ENCODE data around the gene SPEG. TPM values are rescaled to one million over a fixed set of nuclear protein-coding genes. Genes with fewer than 3 reads are reported as not detected.
A peak's percentile ranks its signal among the peaks of the same experiment; 100 is the strongest.

Gene SPEG
- total RNA-seq, 1 experiment from 2014 or later, result 16.7 TPM

DNA sequence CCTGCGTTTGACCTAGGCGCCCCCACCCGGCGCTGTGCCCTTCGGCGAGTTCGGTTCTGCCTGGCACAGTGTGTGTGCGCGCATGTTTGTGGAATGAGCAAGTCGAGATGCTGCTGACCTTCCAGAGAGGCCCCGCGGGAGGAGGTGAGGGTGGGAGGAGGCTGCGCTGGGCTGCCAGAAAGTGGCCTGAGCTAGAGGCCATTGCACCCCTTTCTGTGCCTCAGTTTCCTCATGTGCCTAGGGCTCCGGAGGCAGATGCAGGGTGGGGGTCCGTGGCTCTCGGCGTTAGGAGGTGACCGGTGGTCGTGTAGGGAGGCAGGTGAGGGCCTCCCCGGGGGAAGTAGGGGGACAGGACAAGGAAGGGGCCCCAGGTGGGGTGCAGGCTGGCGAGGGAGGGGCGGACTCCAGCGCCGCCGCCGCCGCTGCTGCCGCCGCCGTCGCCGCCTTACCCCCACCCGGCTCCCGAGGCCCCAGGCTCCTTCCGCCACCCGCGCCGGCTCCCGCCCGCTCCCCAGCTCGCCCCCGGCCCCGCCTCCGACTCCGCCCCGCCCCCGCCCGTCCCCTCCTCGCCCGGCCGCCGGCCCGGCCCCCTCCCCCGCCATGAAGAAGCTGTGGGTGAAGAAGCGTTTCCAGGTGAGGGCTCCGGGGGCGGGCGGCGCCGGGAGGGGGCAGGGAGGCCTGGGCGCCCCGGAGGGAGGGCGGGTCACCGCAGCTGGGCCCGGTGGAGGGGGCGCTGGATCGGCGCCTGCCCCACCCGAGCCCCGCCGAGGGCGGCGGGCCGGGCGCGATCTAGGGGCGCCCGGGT lies 7.0 kb downstream of the SPEG start:
- Mint-ChIP-seq H3K27ac (ENCODE audit: unreplicated experiment) (peak overlapping the region; percentile 48), H3K27me3 (ENCODE audit: unreplicated experiment) (peaks cover 27% of the 10 kb centered on the region), H3K4me1 (ENCODE audit: low read depth, unreplicated experiment) (peaks cover 21% of the 10 kb centered on the region), H3K36me3 (ENCODE audit: insufficient read depth, unreplicated experiment) (peaks cover 14% of the 10 kb centered on the region), H3K9me3 (ENCODE audit: low read depth, unreplicated experiment) (no peaks in the 10 kb centered on the region), H3K4me3 (ENCODE audit: low read depth, unreplicated experiment) (peak overlapping the region; percentile 75)
- intact Hi-C loops (cut with micrococcal nuclease; ENCODE audit: unreplicated experiment), result no loop called here
- DNase-seq, result peak; percentile 58
- CTCF ChIA-PET, result interaction anchor here (0.8 to 1.6 kb wide), 5 partner anchors 11 to 57 kb away, joined by 3 to 15 read pairs (median 5); partner anchors contain the start of gene GMPPA
- no TSS peak for BruUV-seq (replicated peaks)
- TF ChIP-seq, protein P1, sequence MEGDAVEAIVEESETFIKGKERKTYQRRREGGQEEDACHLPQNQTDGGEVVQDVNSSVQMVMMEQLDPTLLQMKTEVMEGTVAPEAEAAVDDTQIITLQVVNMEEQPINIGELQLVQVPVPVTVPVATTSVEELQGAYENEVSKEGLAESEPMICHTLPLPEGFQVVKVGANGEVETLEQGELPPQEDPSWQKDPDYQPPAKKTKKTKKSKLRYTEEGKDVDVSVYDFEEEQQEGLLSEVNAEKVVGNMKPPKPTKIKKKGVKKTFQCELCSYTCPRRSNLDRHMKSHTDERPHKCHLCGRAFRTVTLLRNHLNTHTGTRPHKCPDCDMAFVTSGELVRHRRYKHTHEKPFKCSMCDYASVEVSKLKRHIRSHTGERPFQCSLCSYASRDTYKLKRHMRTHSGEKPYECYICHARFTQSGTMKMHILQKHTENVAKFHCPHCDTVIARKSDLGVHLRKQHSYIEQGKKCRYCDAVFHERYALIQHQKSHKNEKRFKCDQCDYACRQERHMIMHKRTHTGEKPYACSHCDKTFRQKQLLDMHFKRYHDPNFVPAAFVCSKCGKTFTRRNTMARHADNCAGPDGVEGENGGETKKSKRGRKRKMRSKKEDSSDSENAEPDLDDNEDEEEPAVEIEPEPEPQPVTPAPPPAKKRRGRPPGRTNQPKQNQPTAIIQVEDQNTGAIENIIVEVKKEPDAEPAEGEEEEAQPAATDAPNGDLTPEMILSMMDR (IDR thresholded peaks at IDR 0.05; ENCODE audit: unreplicated experiment), result no peak

DNA sequence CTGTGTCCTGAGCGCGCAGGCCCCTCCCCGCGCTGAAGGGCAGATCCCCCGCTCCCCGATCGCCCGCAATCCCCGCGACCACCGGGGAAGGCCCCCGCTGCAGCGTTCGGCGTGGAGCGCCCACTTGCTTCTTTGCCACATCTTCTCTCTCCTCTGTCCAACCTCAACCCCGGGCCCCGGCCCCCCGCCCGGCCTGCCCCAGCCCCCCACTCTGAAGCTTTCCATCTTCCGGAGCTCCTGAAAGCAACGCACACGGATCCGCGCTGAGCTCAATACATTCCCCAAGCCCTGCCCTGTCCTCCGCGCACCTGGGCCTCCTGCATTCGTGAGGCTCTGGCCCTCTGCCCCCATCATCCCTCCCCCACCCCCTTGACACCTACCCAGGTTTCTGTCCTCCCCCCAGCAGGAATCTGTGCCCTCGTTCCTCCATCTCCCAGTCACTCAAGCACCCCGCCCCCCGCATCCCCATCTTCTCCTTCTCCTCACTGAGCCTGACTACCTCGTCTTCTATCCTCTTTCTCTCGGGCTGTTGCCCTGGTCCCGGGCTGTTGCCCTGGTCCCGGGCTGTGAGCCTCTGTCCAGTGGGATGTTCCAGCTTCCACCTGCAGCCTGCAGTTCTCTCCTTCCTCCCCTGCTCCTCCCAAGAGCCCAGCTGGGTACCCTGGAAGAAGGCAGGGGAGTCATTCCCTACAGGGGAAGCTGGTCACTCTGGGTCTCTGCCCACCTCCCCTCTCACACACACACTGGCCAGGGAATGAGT lies 7.8 kb downstream of the SPEG start:
- Mint-ChIP-seq H3K36me3 (ENCODE audit: insufficient read depth, unreplicated experiment) (peaks cover 14% of the 10 kb centered on the region), H3K4me3 (ENCODE audit: low read depth, unreplicated experiment) (peak overlapping the region; percentile 75), H3K27me3 (ENCODE audit: unreplicated experiment) (peaks cover 27% of the 10 kb centered on the region), H3K9me3 (ENCODE audit: low read depth, unreplicated experiment) (no peaks in the 10 kb centered on the region), H3K4me1 (ENCODE audit: low read depth, unreplicated experiment) (peaks cover 21% of the 10 kb centered on the region), H3K27ac (ENCODE audit: unreplicated experiment) (no peak overlapping the region)
- CTCF ChIA-PET, result interaction anchor here (0.8 to 1.6 kb wide), 2 partner anchors 12 to 40 kb away, joined by 4 to 8 read pairs; no protein-coding TSS in a partner anchor
- TF ChIP-seq, protein P1 (IDR thresholded peaks at IDR 0.05; ENCODE audit: unreplicated experiment), result no peak
- BruUV-seq (replicated peaks), result no TSS peak
- intact Hi-C loops (cut with micrococcal nuclease; ENCODE audit: unreplicated experiment), result no loop called here
- DNase-seq, result no peak

DNA sequence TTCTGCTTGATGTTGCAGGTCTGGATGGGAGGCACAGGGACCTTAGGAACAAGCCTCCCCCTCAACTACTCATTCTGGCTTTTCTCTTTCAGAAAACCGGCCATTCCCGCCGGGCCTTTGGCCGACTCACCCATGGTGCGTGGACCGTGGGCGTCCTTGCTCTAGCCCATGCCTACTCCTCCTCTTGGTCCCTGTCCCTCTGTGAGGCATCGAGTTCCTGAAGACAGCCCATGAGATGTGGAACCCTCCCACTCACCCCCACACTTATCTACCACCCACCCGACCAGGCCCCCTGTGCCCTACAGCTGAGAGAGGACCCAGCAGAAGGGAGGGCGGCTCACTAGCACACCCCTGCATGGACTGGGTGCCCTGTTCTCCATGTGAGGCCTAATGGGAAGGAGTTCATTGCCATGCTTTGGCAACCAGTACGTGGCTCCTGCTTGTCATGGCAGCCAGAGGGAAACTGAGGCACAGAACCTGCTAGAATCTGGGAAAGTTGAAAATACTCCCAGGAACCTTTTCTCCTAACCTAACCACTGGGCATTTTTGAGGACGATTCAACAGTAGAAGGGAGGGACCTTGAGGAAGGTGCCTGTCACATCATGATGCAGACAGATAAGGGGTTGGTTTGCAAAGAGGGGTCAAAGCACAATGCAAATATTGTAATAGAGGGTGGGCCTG lies 8.5 kb downstream of the SPEG start:
- H3K9me3 Mint-ChIP-seq (ENCODE audit: low read depth, unreplicated experiment), result no peaks in the 10 kb centered on the region
- H3K4me3 Mint-ChIP-seq (ENCODE audit: low read depth, unreplicated experiment), result peak overlapping the region; percentile 75
- H3K4me1 Mint-ChIP-seq (ENCODE audit: low read depth, unreplicated experiment), result peaks cover 21% of the 10 kb centered on the region
- CTCF ChIA-PET, result interaction anchor here (1.6 kb wide), 1 partner anchor 41 kb away, joined by 4 read pairs; no protein-coding TSS in a partner anchor
- H3K36me3 Mint-ChIP-seq (ENCODE audit: insufficient read depth, unreplicated experiment), result peaks cover 14% of the 10 kb centered on the region
- intact Hi-C loops (cut with micrococcal nuclease; ENCODE audit: unreplicated experiment), result no loop called here
- TF ChIP-seq, protein P1 (IDR thresholded peaks at IDR 0.05; ENCODE audit: unreplicated experiment), result no peak
- no TSS peak for BruUV-seq (replicated peaks)
- no peak for DNase-seq
- peaks cover 27% of the 10 kb centered on the region for H3K27me3 Mint-ChIP-seq (ENCODE audit: unreplicated experiment)
- no peak overlapping the region for H3K27ac Mint-ChIP-seq (ENCODE audit: unreplicated experiment)

DNA sequence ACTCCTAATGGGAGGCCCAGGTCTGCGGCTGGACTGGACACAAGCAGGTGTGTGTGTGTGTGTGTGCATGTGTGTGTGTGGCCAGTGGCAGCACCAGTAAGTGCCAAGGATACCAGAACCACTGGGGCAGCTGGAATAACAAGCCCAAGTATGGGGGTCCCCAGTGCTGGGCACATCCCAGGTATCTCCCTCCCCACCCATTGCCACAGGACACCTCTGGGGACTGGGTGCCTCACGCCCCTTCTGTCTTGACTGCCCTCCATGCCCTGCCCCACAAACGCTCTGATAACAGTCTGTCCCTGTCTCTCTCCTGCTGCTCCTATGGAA lies 9.0 kb downstream of the SPEG start:
- peaks cover 27% of the 10 kb centered on the region for H3K27me3 Mint-ChIP-seq (ENCODE audit: unreplicated experiment)
- BruUV-seq (replicated peaks), result no TSS peak
- intact Hi-C loops (cut with micrococcal nuclease; ENCODE audit: unreplicated experiment), result no loop called here
- TF ChIP-seq, protein P1 (IDR thresholded peaks at IDR 0.05; ENCODE audit: unreplicated experiment), result no peak
- DNase-seq, result no peak
- CTCF ChIA-PET, result no interaction called here
- H3K36me3 Mint-ChIP-seq (ENCODE audit: insufficient read depth, unreplicated experiment), result peaks cover 14% of the 10 kb centered on the region
- H3K4me3 Mint-ChIP-seq (ENCODE audit: low read depth, unreplicated experiment), result no peak overlapping the region
- H3K9me3 Mint-ChIP-seq (ENCODE audit: low read depth, unreplicated experiment), result no peaks in the 10 kb centered on the region
- H3K27ac Mint-ChIP-seq (ENCODE audit: unreplicated experiment), result no peak overlapping the region
- H3K4me1 Mint-ChIP-seq (ENCODE audit: low read depth, unreplicated experiment), result peaks cover 21% of the 10 kb centered on the region

Data from Calu3 (cell line).